ENCODE results near the gene TEAD4. TPM values are rescaled to one million over a fixed set of nuclear protein-coding genes. Genes with fewer than 3 reads are reported as not detected.

The TEAD4 gene
- total and polyA plus RNA-seq, 8 donors = 17.4 to 43.8 (median 29.5) TPM

DNA sequence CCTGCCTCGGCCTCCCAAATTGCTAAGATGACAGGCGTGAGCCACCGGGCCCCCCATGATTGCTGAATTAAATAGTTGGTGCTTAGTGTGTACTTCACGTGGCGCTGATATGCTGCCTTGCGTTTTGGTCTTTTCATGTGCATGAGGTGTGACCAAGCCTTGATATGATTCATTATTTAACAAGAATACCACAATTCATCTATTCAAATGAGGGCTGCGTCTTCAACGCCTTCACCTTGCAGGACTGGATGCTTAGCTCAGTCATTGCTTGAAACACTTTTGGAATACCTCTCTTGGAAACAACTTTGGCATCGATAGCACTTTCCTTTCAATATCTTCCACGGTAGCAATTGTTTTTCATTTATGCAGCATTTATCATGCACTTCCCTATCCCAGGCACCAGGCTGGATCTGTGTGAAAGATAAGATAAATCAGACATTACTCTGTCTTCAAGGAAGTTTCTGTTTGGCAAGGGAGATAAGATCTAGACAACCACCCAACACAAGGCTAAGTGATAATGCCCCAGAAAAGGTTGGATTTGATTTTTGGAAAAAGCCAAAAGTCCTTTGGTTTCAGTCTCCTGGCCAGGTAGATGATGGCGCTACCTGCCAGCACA, 1.3 kb upstream of the TEAD4 start:
- Histone ChIP-seq H3K4me1 (peaks cover 0 to 20% (median 7%) of the 10 kb centered on the region in 3 donors), H3K27me3 (no peaks in the 10 kb centered on the region), H3K9me3 (no peaks in the 10 kb centered on the region), H3K27ac (peak overlapping the region; percentile 47 to 87 (median 78)), H3K4me3 (peak overlapping the region; percentile 22 to 70 (median 50)), H3K36me3 (no peaks in the 10 kb centered on the region)
- intact Hi-C loops (cut with DNase I) = no loop called here
- TF ChIP-seq, protein P1, sequence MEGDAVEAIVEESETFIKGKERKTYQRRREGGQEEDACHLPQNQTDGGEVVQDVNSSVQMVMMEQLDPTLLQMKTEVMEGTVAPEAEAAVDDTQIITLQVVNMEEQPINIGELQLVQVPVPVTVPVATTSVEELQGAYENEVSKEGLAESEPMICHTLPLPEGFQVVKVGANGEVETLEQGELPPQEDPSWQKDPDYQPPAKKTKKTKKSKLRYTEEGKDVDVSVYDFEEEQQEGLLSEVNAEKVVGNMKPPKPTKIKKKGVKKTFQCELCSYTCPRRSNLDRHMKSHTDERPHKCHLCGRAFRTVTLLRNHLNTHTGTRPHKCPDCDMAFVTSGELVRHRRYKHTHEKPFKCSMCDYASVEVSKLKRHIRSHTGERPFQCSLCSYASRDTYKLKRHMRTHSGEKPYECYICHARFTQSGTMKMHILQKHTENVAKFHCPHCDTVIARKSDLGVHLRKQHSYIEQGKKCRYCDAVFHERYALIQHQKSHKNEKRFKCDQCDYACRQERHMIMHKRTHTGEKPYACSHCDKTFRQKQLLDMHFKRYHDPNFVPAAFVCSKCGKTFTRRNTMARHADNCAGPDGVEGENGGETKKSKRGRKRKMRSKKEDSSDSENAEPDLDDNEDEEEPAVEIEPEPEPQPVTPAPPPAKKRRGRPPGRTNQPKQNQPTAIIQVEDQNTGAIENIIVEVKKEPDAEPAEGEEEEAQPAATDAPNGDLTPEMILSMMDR (IDR thresholded peaks at IDR 0.05) = no peak
- WGBS, 2 donors = 62% methylated on average over 11 of the region's 11 CpGs
- no peak for FAIRE-seq
- DNase-seq = no peak
- ATAC-seq = no peak

DNA sequence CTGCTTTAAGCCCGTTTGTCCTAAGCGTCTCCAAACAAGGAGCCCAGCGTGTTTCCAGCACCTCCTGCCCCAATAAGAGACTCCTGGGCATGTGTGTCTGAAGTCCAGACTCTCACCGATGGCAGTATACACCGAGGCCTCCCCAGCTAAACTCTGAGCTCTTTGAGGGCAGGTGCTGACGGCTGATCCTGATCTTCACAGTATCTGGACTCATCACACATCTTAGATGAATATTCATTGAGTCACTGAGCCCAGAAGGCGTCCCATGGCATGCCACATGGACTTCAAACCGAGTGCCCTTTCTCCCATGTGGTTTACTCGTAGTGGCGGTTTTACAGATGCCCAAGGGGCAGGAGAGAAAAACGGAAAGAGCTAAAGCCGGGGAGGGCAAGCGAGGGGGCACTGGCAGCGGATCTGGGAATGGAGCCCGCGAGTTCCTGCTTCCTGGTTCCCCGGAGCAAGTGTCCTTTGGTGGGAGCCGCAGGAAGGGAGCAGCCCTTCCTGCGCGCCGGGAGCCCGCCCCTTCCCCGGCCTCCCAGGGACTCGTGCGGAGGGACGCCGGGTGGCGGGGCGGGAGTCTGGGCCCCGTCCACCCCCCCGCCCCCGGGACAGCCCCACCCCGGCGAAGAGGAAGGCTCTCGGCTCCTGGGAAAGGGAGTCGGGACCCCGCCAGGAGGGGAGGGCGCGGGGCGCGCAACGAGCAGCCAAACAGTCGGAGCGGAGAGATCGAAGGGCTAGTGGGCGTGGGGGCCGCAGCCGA, 585 bp upstream of the TEAD4 start:
- H3K36me3 ChIP-seq = no peaks in the 10 kb centered on the region
- no peaks in the 10 kb centered on the region for H3K9me3 ChIP-seq
- ATAC-seq (peak; percentile 76 to 86 (median 80)), FAIRE-seq (no peak), DNase-seq (peak; percentile 77 to 86 (median 82))
- H3K27me3 ChIP-seq = no peaks in the 10 kb centered on the region
- peak overlapping the region; percentile 47 to 87 (median 78) for H3K27ac ChIP-seq
- intact Hi-C loops (cut with DNase I) = no loop called here
- peak overlapping the region; percentile 22 to 70 (median 50) for H3K4me3 ChIP-seq
- 1% methylated on average over 24 to 48 of the region's 48 CpGs for WGBS, 2 donors
- TF ChIP-seq, protein P1 (IDR thresholded peaks at IDR 0.05) = no peak
- peaks cover 0 to 25% (median 7%) of the 10 kb centered on the region in 3 donors for H3K4me1 ChIP-seq

DNA sequence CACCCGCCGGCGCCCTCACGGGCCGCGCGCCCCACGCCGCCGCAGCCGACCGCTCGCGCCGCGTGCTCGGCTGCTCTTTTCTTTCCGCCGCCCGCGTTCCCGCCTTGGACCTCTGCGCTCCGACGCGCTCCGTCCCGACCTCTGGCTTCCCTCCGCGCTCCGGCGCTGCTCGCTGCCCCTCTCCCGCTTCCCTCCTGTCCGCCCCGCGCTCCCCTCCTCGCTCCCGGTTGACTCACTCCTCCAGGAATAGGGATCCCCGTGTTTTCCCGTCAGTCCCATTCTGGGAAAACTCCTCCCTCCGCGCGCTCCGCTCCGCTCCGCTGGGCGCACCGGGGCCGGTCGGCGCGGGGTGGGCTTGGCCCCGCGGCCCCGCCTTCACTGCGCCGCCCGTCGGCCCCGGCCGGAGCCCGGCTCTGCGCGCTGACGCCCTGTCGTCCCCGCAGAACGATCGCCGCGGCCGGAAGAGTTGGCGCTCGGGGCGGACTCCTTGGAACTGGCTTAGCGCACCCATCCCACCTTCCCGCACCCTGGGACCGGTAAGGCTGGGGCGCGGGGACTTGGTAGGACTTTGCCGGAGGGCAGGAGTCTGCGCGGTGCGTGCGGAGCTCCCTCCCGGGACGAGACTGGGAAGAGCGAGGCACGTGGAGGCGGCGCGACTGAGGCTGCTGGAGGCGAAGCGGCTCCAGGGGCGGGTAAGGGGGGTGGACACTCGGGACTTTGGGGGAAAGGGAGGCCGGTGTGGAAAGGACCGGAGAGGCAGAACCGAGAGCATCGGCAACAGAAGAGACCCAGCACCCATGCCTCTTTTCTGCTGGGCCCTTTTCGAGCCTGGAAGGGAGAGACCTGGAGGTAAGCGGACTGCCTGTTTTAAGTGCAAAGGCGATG, 550 bp downstream of the TEAD4 start:
- intact Hi-C loops (cut with DNase I) = no loop called here
- H3K27me3 ChIP-seq = no peaks in the 10 kb centered on the region
- FAIRE-seq = no peak

DNA sequence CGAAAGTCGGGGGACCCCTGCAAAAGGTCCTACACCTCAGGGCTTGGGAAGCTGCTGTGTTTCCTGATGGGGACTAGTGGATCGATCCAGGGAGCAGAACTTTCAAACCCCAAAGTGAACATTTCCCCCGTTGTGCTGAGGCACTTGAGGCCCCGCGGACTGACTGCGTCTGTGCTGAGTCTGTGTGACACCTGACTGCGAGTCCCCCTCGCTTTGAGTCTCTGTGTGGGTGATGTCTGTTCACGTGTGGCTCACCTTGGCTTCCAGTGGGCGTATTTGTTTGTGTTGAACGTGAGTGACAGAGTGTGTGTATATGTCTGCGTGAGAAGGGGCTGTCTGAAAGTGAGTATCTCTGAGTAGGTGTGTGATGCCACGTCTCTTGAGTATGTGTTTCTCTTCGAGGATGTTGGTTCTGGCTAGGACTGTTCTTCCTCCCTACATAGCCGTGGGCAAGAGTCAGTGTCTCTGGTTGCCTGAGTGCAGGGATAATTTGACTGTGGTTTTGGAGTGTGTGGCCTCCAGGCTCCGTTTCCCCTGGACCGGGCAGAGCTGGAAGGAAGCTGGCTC, 1.3 kb downstream of the TEAD4 start:
- WGBS, 2 donors = 18 to 25% methylated on average over 18 of the region's 18 CpGs
- Histone ChIP-seq H3K27me3 (no peaks in the 10 kb centered on the region), H3K4me3 (peak overlapping the region; percentile 39 to 70 (median 60)), H3K4me1 (peaks cover 0 to 25% (median 7%) of the 10 kb centered on the region in 3 donors), H3K9me3 (no peaks in the 10 kb centered on the region), H3K36me3 (no peaks in the 10 kb centered on the region), H3K27ac (peak overlapping the region; percentile 68 to 83 (median 76))
- intact Hi-C loops (cut with DNase I) = no loop called here
- ATAC-seq (peak in 2 of 4 donors; percentile 1 to 7), DNase-seq (peak in 1 of 6 donors; percentile 19), FAIRE-seq (no peak)
- TF ChIP-seq, protein P1 (IDR thresholded peaks at IDR 0.05) = no peak

More for the DNA sequence above, 550 bp downstream of the TEAD4 start:
- peaks cover 0 to 25% (median 7%) of the 10 kb centered on the region in 3 donors for H3K4me1 ChIP-seq
- H3K4me3 ChIP-seq = peak overlapping the region; percentile 39 to 70 (median 60)
- DNase-seq (peak; percentile 68 to 84 (median 76)), ATAC-seq (peak; percentile 48 to 69 (median 57))
- H3K9me3 ChIP-seq = no peaks in the 10 kb centered on the region
- peak overlapping the region; percentile 68 to 83 (median 76) for H3K27ac ChIP-seq
- TF ChIP-seq, protein P1 (IDR thresholded peaks at IDR 0.05) = no peak
- 1 to 2% methylated on average over 86 to 104 of the region's 104 CpGs for WGBS, 2 donors
- no peaks in the 10 kb centered on the region for H3K36me3 ChIP-seq
